K562 (cell line): ENCODE results near the gene ABHD17B. TPM values are rescaled to one million over a fixed set of nuclear protein-coding genes. Genes with fewer than 3 reads are reported as not detected.
A peak's percentile ranks its signal among the peaks of the same experiment; 100 is the strongest.

Experiments
- CLOCK ChIP-seq: fragments of 250-450 bp; sonication (Bioruptor Pico); IDR thresholded peaks from 2 replicates; pipeline ENCODE4 v1.4.0; 2020; ENCODE audit warnings: mild to moderate bottlenecking, moderate library complexity, borderline replicate concordance
- ELF2 ChIP-seq: fragments of 250-450 bp; sonication (Bioruptor Pico); IDR thresholded peaks from 2 replicates; pipeline ENCODE4 v1.5.0; 2021; ENCODE audit warnings: mild to moderate bottlenecking
- HNRNPUL1 ChIP-seq: fragments of 200-400 bp; formaldehyde crosslinking; IDR thresholded peaks from 2 replicates; pipeline ENCODE4 v1.6.1; 2017; ENCODE audit warnings: low read length
- NFE2L1 ChIP-seq: fragments of 450-650 bp; IDR thresholded peaks from 2 replicates; pipeline ENCODE4 v1.6.1; 2016; ENCODE audit warnings: missing genetic modification characterization, low read depth, mild to moderate bottlenecking, missing compliant biosample characterization, moderate library complexity, borderline replicate concordance
- POLR2G ChIP-seq: fragments of 200-400 bp; formaldehyde crosslinking; IDR thresholded peaks from 2 replicates; pipeline ENCODE4 v1.6.1; 2017; ENCODE audit warnings: low read depth, mild to moderate bottlenecking, antibody characterized with exemption, low read length, moderate library complexity
- RREB1 ChIP-seq: fragments of 250-450 bp; sonication (Bioruptor Pico); IDR thresholded peaks from 2 replicates; pipeline ENCODE4 v1.4.0; 2020
- SMARCA4 ChIP-seq: fragments of 450-650 bp; IDR thresholded peaks from 2 replicates; pipeline ENCODE4 v1.6.1; 2016
- TBP ChIP-seq: optimal IDR thresholded peaks from 2 replicates; pipeline ENCODE3; 2011; ENCODE audit warnings: low read depth, low read length, improper control_type of control experiment
- TCF3 ChIP-seq: sonication (generic); formaldehyde crosslinking; IDR thresholded peaks from 2 replicates; pipeline ENCODE4 v1.4.0; 2020; ENCODE audit warnings: mild to moderate bottlenecking, missing genetic modification reagents
- THAP7 ChIP-seq: fragments of 250-450 bp; sonication (Bioruptor Pico); IDR thresholded peaks from 2 replicates; pipeline ENCODE4 v1.5.0; 2021
- USF2 ChIP-seq: sonication (generic); formaldehyde crosslinking; IDR thresholded peaks from 2 replicates; pipeline ENCODE4 v1.5.0; 2020; ENCODE audit warnings: missing genetic modification reagents
- ZEB2 ChIP-seq: fragments of 450-650 bp; IDR thresholded peaks from 2 replicates; pipeline ENCODE4 v1.6.1; 2016
- ZNF12 ChIP-seq: sonication (generic); formaldehyde crosslinking; IDR thresholded peaks from 2 replicates; pipeline ENCODE4 v1.4.0; 2020; ENCODE audit warnings: mild to moderate bottlenecking, missing genetic modification reagents
- ZNF668 ChIP-seq: fragments of 250-450 bp; sonication (Bioruptor Pico); IDR thresholded peaks from 2 replicates; pipeline ENCODE4 v1.8.0; 2022; ENCODE audit warnings: mild to moderate bottlenecking, inconsistent platforms
- ZNF696 ChIP-seq: fragments of 250-450 bp; sonication (Bioruptor Pico); conservative IDR thresholded peaks from 2 replicates; pipeline ENCODE4 v1.4.0; 2020; ENCODE audit warnings: mild to moderate bottlenecking, moderate library complexity
- ZNF766 ChIP-seq: fragments of 200-800 bp; sonication (Bioruptor generic); conservative IDR thresholded peaks from 2 replicates; pipeline ENCODE4 v1.6.1; 2016; ENCODE audit warnings: missing genetic modification characterization, missing compliant biosample characterization
- polyA plus RNA-seq, 8 experiments: library from polyadenylated mRNA; depleted of rRNA in 4 of 8; stranded (reverse) in 5 of 8; unstranded in 3 of 8; fragments of >200 nt; fragmentation: Nextera tagmentation in 2 of 8; fragmentation: Illumina TruSeq in 1 of 8; extraction: Ambion mirVana in 2 of 8; extraction: Trizol in 1 of 8; gene quantifications; 2 replicates each; pipeline versions ENCODE4 v1.2.1 to v1.2.3, GENCODE V29; 2011 to 2014; ENCODE audit warnings: inconsistent platforms in 1 of 8, missing spikeins in 1 of 8
- total RNA-seq, 7 experiments: library from RNA; depleted of rRNA in 6 of 7; stranded (reverse); fragments of >200 nt in 6 of 7; fragmentation: Illumina TruSeq in 2 of 7; extraction: Trizol in 2 of 7; gene quantifications; 2 replicates each; pipeline versions ENCODE4 v1.2.1 to v1.2.3, GENCODE V29; 2011 to 2021; ENCODE audit warnings: low replicate concordance in 1 of 7

ABHD17B gene
- total and polyA plus RNA-seq, 9 of the 15 experiments (the other 6 are each of a cell fraction or from before 2014, with no cell fraction given) = 1.9 to 13.4 (median 10.1) TPM

- TF ChIP-seq TBP (peak; percentile 96), ZNF766 (CRISPR knock-in tag) (no peak), POLR2G (peak; percentile 98), ZNF668 (no peak), CLOCK (CRISPR knock-in tag) (no peak), SMARCA4 (no peak), NFE2L1 (no peak), THAP7 (CRISPR knock-in tag) (no peak), ZEB2 (peak; percentile 38; the same call in 1 of the 2 replicates), HNRNPUL1 (no peak), ELF2 (CRISPR knock-in tag) (peak; percentile 58), ZNF12 (CRISPR knock-in tag) (no peak), ZNF696 (no peak), TCF3 (no peak), RREB1 (CRISPR knock-in tag) (no peak), USF2 (peak; percentile 96)
Measured at GRCh38 chr9:71911061-71911907, at the start of gene ABHD17B, which contains the start of gene C9orf85 (continued).
